CD4-positive, alpha-beta T cell treated with Interleukin-10 for 1 hour (primary cell): ENCODE measurements around the gene PRDM15.

Experiments
- DNase-seq: peaks from one replicate; pipeline ENCODE4 v3.0.0-alpha.2; 2020

Gene PRDM15

GRCh38 chr21:41761211-41761933 is 117.8 kb downstream of the PRDM15 start:
- DNase-seq: no peak

- DNase-seq: no peak
These were observed 118.7 kb downstream of the PRDM15 start for GRCh38 chr21:41760411-41760810.

DNA sequence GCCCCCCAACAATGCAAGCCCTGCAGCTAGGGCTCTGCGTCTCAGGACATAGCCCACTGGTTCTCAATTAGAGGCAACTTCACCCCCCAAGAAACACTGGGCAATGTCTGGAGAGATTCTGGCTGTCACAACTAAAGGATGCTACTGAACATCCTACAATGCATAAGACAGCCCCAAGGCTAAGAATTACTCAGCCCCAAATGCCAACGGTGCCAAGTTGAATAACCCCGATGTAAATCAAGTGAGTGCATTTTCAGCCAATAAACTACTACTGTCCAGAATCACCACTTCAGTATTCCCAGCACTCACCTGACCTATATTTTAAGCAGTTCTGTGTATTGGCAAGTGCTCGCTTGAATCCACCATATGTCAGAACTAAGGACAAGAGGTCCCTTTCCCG is 119.2 kb downstream of the PRDM15 start:
- no peak for DNase-seq

DNA sequence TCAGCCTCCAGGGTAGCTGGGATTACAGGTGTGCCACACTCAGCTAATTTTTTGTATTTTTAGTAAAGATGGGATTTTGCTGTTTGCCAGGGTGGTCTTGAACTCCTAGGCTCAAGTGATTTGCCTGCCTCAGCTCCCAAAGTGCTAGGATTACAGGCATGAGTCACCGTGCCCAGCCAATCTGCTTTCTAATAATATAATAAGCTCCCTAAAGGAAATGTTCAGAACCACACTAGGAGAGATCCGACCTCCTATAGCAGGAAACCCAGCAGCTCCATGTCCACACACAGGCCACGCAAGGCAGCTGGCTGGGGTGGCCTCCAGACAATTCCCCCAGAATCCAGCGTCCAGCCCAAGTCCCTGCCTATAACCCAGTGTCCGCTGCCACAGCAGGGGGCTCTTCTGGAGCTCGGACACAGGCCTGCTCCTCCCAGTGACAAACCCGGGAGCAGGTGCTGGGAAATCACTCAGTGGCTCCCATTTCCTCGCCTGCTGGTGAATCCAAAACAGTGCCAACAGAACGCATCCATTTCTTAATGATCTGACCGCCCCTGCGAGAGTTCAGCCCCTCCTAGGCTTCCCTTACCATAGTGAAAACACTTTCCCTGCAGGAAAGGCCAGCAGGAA is 119.8 kb downstream of the PRDM15 start:
- no peak for DNase-seq

DNA sequence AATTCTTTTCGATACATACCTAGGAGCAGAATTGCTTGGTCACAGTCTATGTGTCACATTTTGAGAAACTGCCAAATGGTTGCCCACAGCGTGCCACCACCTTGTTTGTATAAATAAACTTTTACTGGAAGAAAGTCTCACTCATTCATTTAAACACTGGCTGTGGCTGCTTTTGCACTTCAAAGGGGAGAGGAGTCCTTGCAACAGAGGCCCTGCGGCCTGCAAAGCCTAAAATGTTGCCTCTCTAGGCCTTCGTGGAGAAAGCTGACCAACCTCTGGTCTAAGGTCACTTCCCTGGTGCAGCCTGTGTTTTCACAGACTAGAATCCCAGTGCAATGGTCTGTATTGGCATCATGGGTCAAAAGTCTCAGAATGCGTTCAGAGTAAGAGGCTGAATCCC is 120.6 kb downstream of the PRDM15 start:
- no peak for DNase-seq

DNA sequence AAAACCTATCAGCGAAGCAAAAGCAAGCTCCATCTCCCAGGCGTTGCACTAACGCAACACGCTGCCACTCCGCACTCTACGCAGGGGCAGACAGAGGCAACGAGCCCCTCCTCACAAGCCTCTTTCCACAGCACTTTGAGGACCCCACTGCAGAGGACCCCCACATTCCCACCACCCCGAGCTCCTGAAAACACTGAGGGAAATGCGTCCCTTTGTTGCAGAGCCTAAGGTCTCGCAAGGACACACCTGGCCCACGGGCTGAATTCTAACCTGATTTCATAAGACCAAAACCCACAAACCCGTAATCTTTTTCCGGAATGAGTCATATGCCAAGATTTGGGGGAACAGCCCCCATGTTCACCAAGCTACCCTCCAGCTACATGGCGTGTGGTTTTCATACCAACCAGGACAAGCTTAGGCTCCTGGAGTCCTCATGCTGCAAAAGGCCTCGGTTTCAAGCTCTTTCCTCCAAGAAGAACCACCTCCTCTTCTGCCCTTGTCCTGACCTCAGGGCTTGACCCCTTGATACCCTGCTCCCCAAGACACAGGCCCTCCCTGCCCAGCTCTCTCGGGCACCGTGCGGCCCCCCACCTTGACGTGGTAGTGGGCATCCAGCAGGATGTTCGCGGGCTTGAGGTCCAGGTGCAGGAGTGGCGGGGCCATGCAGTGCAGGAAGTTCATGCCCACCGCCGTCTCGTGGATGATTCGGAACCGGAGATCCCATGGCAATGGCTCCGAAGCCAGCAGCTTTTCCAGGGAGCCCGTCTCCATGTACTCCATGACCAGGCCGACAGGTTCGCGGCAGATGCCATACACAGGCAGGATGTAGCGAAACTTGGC is 123.0 kb downstream of the PRDM15 start:
- no peak for DNase-seq

DNA sequence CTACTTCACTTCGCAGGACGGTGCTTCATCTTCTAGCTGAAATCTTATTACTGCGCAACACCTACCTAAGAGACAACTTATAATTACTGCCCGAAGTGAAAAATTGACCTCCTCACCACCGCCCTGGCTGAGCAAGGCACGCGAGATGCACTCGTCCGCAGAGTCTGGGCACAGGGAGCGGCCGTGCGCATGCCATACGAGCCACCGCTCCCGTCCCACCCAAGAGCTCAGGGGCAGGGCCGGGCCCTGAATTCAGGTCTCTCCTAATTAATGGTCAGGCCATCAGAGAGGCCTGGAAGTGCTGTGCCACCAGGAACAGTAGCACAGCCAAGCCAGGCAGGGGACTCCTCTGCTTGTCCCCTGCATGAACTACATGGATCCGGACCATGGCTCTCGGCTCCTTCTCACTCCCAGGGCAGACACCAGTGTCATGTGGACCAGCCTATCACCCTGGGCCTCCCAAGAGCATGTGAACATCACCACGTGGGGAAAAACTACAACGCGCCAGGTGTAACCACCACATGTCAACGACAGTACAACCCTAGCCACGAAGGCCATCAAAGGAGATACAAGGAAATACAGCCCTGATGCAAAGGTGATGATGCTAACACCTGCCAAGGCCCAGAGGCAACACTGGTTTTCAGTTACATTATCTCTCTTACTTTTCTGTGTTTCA is 123.7 kb downstream of the PRDM15 start:
- no peak for DNase-seq

DNA sequence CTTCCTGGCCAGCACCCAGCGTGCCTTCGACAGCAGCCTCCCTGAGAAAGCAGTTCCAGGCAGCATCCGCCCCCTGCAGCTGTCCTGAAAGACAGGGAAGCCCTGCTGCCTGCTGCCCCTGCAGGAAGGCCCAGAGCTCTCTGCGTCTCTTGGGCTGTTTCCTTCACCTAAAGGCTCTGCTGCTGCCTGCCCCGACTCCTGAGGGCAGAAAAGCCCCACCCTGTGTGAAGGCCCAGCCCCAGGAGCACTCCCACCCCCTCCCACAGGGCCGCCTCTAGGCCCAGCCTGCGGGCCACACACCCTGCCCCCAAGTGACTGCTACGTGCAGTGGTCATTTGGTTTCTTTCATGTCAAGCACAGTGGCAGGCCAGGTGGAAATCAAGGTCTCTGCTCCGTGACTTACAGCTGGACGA is 124.7 kb downstream of the PRDM15 start:
- no peak for DNase-seq

DNA sequence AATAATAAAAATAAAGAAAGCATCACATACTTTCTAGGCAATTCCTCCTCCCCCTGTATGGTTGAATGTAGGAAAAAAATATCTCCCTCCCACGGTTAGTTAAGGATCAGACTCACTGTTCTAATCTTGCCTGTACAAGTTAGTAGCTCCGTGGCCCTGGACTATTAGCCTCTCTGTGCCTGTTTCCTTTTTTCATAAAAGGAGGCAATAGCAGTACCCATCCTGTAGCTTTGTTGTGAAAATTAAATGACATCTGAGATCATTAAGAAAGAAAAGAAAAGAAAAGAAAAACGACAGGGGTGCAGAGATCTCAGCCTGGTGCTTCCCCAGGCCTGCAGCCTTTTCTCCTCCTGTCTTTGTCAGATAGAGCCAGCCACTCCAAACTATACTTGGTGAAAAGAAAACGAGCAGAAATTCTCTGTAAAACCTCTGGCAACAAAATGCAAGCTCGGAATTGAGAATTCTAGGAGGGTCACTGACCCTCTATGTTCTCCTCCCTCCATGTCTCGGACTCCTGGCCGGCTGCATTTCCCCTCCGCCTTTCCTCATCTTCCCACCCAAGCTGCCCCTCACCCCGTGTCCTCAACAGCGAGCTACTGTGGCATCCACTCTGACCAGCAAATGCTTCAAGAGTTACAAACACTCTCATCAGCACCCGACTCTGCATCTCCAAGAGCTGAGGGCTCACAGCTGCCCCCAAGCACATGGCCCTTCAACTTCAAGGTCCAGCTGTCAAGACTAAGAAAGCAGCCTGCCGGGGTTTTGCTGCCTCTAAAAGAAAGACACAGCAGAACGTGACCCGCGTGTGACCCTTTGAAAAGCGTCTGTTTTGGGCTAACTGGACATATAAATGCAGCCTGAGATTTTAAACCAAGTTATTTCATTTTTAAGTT is 125.9 kb downstream of the PRDM15 start:
- no peak for DNase-seq

DNA sequence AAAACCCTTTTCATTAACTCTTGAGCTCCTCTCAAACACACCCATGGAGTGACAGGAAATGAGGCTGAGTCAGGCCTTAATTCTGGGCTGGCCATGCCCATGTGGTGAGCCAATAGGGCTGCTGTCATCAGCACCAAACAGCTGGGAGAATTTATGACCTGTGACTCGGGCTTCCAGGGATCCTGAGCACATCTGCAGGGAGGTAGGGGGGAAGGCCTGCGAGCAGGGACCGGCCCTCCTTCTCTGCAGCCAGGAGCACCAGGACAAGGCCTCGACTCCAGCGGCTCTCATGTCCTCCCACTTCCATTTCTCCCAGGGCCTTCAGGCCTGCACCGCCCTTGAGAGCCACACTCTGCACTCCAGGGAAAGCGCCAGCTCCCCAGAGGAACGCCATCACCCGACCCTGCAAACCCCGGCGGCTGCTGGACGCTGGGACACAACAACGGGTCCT is 126.9 kb downstream of the PRDM15 start:
- no peak for DNase-seq

GRCh38 chr21:41751611-41752011 is 127.5 kb downstream of the PRDM15 start:
- no peak for DNase-seq

GRCh38 chr21:41750532-41751151 is 128.5 kb downstream of the PRDM15 start:
- DNase-seq: no peak

- DNase-seq: no peak
These were observed 129.1 kb downstream of the PRDM15 start for GRCh38 chr21:41750051-41750450.

GRCh38 chr21:41749286-41749685 is 129.9 kb downstream of the PRDM15 start:
- no peak for DNase-seq
